Measurements from ENCODE around the gene OSBP2. TPM values are rescaled to one million over a fixed set of nuclear protein-coding genes. Genes with fewer than 3 reads are reported as not detected.
"Not testable (repeated sequence)": the region's sequence is repeated elsewhere in the genome, so short reads cannot be mapped to it uniquely, and the experiment has no call there.

OSBP2 gene
- polyA plus RNA-seq, 10 donors: 4.5 to 11.9 (median 5.3) TPM

DNA sequence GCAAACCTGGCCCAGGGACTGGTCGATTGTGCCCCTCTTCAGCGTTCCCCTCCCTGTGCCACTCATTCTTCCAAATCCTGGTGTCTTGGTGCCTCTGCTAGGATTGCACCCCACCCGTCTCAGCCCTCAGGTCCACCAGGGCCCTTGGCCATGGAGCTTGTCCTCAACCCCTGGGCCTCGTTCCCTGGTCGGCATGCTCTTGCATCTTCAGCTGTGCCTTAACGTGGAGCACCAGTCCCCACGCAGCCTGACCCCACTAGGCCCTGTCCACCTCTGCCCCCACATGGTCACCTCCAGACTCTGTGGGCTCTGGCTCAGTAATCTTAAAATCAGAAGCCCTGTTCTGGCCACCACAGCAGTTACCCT is 61.1 kb downstream of the OSBP2 start:
- no peak for DNase-seq

- DNase-seq: peak; percentile 47 to 67 (median 53)
These were observed 69.4 kb downstream of the OSBP2 start for GRCh38 chr22:30763815-30764673.

DNA sequence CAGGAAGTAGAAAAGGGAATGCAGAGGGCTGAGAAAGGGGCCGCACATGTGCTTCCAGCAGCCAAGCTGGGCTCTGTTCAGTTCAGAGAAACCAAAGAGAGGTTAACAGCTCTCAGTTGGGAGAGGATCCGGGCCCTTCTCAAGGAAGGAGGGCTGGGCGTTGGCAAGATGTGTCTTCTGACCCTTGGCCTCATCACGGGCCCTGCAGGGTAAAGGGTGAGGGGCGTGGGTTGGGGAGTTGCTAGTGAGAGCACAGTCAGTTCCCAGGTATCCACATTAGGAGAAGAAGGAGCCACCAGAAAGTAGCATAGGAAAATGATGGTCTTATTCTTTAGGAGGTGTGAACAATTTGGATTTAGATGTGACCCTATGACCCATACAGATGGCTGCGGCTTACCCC is 73.0 kb downstream of the OSBP2 start:
- no peak for DNase-seq

GRCh38 chr22:30770716-30771115 is 76.0 kb downstream of the OSBP2 start:
- DNase-seq: no peak

- DNase-seq: no peak
These were observed 79.2 kb downstream of the OSBP2 start for GRCh38 chr22:30773919-30774318.

DNA sequence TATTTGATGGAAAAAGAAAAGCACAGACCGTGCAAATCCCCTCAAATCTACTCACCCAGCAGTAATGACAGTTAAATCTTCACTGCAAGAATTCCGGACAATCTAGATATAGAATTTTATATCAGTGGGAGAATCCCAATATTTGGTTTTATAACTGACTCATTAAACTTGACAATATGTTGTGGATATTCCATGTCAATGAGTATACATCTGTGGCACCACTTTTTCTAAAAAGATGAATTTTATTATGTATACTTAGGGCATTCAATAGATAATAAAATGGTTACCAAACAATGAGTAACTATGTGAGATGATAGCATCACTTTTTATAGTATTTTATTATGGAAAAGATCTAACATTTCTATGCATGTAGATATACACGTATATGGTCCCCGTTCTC is 79.9 kb downstream of the OSBP2 start:
- no peak for DNase-seq

DNA sequence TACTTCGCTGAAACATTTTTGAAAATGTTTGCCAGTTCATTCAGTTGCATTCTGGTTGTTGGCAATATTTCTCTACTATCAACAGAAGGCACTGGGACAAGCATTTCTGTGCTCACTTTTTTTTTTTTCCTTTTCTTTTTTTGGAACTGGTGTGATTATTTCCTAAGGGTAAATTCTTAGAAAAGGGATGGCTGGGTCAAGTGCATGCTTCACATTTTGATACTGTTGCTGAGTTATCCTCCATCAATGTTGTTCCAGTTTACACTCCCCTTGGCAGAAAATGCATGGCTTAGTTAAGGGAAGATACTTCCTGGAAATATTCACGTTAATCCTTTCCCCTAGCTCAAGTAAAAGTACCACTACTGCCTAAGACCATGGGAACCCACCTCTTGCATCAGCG is 81.8 kb downstream of the OSBP2 start:
- DNase-seq: no peak

DNA sequence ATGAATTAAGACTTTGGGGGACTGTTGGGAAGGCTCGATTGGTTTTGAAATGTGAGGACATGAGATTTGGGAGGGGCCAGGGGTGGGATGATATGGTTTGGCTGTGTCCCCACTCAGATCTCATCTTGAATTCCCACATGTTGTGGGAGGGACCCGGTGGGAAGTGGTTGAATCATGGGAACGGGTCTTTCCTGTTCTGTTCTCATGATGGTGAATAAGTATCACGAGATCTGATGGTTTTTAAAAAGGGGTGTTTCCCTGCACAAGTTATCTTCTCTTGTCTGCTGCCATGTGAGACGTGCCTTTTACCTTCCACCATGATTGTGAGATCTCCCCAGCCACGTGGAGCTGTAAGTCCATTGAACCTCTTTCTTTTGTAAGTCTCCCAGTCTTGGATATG is 82.5 kb downstream of the OSBP2 start:
- DNase-seq: not testable (repeated sequence)

- peak; percentile 47 to 49 (median 47) for DNase-seq
These were observed 82.9 kb downstream of the OSBP2 start for GRCh38 chr22:30777587-30777986.

DNA sequence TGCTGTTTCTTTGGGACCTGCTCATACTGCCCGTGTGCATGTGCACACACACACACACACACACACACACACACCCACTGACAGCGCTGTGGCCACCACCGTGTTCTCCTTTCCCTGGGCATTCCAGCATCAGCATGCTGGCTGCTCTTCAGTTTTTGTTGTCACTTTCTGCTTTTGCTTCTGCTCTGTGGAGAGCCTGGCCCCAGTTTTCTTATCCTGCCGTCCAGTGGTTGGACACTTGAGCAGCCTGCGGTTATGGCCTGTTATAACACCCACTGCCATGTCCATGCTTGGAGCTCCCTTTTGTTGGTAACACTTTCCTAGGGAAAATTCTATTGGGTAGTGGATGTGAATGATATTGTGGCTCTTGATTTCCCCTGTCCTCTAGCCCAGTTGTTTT is 83.6 kb downstream of the OSBP2 start:
- no peak for DNase-seq

- DNase-seq: no peak
These were observed 85.4 kb downstream of the OSBP2 start for GRCh38 chr22:30780026-30780425.

DNA sequence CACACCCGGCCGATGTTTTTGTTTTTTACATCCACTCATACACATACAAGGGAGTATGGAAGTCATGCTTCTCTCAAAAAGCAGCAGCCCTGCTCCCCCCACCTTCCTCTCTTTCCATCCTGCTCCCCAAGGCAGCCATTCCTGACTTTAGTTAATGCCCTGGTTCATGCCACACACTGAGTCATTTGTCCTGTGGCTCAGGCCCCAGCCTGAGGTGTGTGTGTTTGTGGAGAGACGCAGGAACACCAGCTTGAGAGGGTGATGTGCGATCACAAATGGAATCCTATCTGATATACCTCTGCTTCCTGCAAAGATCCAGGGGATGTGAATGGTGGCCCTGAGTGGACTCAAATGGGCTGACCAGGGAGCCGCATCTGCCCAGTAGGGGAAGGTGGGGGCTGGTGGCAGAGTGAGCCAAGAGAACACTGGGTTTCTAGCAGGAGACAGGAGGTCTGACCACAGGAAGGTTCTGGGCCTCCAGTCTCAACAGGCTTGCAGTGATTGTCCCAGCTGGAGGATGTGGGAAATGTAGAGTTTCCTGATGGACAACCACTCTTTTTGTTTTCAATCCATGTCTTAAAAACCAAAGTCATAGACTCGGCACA is 86.7 kb downstream of the OSBP2 start:
- no peak for DNase-seq

- DNase-seq: no peak
These were observed 87.9 kb downstream of the OSBP2 start for GRCh38 chr22:30782613-30783012.

- DNase-seq: no peak
These were observed 88.3 kb downstream of the OSBP2 start for GRCh38 chr22:30783021-30783420.

GRCh38 chr22:30785527-30785926 is 90.9 kb downstream of the OSBP2 start:
- DNase-seq: no peak

- DNase-seq: no peak
These were observed 95.7 kb downstream of the OSBP2 start for GRCh38 chr22:30790366-30790765.

GRCh38 chr22:30792456-30792855 is 97.8 kb downstream of the OSBP2 start:
- no peak for DNase-seq

GRCh38 chr22:30795118-30795517 is 100.4 kb downstream of the OSBP2 start:
- DNase-seq: no peak

DNA sequence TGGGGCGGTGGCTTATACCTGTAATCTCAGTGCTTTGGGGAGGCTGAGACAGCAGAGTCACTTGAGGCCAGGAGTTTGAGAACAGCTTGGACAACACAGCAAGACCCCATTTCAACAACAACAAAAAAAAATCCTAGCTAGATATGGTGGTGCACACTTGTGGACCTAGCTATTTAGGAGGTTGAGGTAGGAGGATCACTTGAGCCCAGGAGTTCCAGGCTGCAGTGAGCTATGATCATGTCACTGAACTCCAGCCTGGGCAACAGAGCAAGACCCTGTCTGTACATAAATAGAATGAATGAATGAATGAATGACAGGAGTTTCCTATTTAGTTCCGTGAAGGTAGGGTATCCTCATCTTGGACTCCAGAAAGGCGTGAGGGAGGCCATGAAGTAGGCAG is 107.0 kb downstream of the OSBP2 start:
- DNase-seq: no peak

DNA sequence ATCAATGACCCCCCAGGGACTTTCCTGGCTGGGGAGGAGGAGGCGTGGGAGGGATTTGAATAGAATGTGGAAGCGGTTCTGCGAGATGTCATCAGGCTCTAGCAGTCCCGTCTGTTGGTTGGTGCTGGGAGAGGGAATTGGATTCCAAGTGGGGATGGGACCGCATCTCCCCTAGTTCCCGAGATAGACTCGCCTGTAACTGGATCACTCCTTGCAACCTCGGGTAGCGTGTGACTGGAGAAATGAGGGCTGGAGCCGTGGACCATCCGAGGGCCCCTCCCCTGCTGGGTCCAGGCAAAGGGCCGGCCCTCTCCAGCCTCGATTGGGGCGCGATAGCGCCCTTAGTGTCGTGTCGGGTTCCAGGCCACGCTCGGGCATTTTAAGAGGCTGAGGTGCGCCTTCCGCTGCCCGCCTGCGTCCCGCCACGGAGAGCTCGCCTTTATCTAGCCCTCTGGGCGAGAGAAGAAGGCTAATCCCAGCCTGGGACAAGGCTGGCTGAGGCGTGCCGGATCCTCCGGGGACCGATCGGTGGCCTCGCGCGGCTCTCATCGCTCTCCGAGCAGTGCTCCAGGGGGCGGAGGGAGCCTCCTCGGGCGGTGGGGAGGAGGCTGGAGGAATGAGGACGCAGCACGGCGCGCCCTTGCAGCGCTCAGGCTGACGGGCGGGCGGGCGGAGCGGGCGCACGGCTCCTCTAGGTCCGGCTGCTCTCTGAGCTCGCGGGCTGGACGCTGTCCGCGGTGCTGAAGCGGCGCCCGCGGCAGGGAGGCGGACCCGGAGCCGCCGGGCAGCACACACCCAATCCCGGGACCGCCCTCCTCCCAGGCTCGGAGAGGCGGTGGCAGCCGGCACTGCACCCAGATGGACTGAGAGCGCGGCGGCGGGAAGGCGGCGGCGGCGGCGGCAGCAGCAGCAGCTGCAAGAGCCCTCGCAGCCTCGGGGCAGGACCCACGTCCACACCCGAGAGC is 107.8 kb downstream of the OSBP2 start:
- peak; percentile 92 to 96 (median 93) for DNase-seq

DNA sequence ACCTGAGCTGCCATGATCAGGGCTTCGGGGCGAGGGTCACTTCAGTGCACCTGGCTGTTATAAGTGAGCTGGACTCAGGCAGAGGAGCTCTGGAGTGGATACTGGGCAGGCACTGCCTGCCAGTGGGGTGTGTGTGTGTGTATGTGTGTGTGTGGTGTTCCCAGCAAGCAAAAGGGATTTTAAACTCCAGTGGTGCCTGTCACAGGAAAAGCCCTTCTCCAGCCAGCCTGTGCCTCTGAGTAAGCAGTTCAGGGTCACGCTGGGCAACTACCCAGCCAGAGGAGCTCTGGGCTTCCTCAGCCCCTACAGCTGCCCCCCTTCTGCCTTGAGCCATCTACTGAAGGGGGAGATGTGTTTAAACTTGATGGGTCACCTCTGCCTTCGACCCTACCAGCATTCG is 109.0 kb downstream of the OSBP2 start:
- no peak for DNase-seq

DNA sequence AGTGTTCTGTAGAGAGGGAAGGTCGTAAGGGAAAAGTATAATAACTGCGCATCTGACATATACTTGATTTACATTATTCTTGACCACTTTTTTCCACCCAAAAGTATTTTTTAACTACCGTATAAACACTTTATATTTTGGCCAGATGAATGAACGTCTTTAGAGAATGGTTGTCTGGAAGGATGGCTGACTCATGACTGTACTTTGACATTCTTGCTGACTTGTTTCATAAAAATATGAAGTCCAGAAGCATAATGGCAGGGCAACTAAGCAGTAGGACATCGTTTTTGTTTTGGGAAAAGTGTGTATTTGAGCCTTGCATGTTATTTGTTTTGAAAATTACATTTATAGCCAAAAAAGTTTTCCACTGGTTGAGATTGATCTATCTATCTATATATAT is 110.0 kb downstream of the OSBP2 start:
- DNase-seq: no peak

All from muscle of back (tissue), 11 donors.